Kasumi-1 (cell line): ENCODE data around the gene MYH16.
"Not testable (repeated sequence)": the region's sequence is repeated elsewhere in the genome, so short reads cannot be mapped to it uniquely, and the experiment has no call there.

ENCODE experiments used
- DNase-seq, 2 experiments: peaks; one replicate each; lab custom pipeline; 2025; lab: John Stamatoyannopoulos, UW

MYH16 gene

DNA sequence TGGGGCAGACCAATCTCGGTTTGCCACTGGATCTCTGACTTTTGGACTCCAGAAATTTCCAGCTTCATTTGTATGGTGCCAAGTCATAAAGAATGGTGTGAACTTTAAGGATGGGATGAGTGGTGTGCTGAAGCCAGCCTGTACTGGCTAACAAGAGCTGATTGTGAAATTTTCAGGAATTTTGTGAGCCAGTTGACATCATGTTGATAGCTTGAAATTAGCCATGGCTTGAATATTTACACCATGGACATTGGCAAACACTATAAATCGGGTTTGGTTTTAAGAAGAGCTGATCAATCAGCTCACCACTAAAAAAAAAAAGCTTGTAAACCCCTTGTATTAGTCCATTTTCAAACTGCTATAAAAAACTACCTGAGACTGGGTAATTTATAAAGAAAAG, 14.1 kb upstream of the MYH16 start:
- DNase-seq, result no peak

DNA sequence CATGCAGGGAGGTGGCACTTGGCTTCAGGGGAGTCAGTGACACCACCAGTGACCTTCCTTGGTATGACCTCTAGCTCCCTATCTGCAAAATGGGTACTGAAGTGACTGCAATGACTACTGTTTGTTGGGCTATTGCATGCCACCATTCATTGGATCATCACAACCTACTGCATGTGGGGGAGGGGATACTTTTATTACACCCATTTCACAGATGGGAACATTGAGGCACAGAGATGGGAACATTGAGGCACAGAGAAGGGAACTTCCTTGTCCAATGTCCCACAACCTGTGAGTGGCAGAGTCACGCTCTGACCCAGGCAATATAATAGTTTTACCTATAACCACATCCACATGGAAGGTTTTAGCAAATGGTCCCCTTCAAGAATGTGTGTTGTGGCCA, 12.2 kb upstream of the MYH16 start:
- no peak for DNase-seq

DNA sequence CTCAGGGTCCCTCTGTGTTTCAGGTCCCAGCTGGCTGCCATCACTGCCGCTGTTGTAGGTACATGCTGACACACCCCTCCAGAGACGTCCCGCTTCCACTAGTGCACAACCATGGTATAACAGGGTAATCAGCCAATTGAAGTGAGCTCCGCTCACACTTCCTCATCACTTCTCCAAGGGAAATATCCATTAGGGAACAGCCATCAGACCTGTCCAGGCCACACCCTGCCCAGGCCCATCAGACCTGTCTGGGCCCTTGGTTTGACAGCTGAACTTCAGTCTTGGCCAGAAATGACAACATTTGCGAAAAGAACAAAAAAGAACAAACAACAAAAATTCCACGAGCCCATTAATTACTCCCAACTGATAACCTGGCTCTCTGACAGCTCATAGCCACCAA, 11.0 kb upstream of the MYH16 start:
- no peak for DNase-seq

DNA sequence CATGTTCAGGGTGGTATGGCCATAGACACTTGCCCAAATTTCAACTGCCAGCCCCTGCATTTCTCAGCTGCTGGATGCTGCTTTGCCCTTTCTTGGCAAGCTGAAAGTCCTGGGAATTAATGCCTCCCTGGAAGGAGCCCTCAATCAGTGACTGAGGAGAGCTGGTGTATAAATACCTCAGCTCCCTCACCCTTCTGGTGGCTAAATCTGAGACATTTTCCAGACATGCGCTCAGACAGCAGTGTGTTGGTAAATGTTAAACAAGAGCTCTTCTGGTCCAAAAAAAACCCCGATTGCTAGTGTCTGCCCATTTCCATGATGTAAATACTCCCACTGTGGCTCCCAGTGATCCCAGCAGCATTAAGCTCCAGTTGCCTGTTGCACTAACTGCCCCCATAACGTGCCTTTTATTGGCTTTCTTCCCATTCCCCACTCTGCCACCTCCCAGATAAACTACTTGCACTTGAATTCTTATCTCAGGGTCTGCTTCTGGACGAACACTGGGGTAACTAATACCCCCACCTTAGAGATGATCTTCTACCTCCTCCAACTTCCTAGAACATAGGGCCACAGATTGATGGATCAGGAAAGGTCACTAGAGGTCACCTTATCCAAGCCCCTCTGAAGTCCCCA, 6.7 kb upstream of the MYH16 start:
- no peak for DNase-seq

DNA sequence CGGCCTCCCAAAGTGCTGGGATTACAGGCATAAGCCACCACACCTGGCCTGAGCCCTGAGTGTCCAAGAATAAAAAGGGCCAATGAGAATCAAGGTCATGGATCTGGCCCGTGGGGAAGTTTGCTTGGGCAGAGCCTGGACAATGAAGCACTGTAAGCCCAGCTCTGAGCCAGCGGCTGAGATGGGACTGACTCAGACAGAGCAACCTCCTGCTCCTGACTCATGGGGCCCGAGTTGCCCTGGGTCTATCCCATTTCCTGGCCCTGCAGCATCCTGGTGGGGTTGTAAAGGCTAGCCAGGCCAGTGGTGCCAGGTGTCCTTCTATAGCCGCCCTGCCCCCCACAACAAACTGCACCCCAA, 5.2 kb upstream of the MYH16 start:
- DNase-seq, result no peak

DNA sequence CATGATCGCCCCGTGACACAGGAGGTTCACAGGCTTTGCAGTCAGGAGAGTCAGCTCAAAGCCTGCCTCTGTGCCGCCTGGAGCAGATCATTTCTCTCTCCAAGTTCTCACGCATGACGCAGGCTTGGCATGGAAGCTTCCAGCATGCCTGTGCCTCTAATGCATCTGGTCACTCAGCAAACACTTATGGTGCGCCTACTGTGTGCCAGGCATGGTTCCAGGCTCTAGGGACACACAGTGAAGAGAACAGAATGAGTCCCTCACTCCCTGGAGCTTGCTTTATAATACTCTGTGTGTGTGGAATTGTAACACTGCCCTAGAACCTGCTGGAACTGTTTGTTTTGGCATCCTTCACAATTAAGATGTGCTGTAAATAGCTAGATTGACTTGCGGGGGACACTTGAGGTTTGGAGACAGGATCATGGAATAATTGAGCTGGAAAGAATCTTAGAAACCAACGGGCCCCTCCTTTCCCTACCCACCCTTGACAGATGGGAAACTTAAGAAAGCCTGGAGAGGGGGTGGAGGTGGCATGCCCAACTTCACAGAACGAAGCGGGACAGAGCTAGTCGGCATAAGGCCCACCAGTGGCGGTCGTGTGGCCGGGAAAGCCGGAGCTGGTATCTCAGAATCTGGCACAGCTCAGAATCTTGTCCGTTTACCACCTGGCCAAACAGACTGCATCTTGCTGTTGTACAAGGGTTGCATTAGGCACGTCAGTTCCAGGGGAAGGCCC, 4.6 kb upstream of the MYH16 start:
- no peak for DNase-seq

DNA sequence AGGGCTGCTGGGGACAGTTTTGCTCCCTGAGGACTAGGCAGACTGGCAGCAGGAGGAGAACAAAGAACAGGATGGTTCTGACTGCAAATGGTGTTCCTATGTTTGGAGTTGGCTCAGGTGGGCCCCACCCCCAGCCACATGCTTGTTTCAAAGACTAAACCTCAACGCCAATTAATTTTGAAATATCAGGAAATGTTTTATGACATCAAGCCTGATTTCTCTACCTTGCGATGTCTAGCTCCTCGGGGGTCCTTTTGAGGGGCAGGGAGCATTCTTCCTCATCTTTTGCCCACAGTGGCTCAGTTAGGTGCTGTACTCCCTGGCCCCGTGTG, 4.1 kb upstream of the MYH16 start:
- DNase-seq, result no peak

DNA sequence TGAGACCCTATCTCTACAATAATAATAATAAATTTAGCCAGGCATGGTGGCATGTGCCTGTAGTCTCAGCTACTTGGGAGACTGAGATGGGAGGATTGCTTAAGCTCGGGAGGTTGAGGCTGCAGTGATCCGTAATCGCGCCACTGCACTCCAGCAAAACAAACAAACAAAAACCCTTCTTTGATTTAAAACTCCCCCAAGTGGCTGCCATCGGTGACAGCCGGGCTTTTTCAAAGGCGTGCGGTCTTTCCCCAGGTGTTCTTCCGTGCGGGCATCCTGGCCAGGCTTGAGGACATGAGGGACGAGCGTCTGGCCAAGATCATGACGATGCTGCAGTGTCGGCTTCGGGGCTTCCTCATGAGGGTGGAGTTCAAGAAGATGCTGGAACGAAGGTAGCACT, 1.9 kb upstream of the MYH16 start:
- no peak for DNase-seq

DNA sequence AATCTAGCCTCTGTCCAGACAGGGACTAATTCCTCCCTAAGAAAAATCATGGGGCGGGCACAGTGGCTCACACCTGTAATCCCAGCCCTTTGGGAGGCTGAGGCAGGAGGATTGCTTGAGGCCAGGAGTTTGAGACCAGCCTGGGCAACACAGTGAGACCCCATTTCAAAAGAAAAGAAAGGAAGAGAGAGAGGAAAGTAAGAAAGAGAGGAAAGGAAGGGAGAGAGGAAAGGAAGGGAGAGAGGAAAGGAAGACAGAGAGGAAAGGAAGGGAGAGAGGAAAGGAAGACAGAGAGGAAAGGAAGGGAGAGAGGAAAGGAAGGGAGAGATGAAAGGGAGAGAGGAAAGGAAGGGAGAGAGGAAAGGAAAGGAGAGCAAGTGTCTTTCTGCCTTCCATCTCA, 922 bp downstream of the MYH16 start:
- DNase-seq, result not testable (repeated sequence)

DNA sequence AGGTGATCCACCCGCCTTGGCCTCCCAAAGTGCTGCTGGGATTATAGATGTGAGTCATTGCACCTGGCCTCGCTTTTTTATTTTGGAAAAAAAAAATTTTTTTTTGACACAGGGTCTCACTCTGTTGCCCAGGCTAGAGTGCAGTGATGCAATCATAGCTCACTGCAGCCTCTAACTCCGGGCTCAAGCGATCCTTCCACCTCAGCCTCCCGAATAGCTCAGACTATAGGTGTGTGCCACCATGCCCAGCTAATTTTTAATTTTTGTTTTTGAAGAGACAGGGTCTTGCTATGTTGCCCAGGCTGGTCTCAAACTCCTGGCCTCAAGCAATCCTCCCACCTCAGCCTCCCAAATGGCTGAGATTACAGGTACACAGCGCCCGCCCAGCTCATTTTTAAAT, 2.3 kb downstream of the MYH16 start:
- not testable (repeated sequence) for DNase-seq

DNA sequence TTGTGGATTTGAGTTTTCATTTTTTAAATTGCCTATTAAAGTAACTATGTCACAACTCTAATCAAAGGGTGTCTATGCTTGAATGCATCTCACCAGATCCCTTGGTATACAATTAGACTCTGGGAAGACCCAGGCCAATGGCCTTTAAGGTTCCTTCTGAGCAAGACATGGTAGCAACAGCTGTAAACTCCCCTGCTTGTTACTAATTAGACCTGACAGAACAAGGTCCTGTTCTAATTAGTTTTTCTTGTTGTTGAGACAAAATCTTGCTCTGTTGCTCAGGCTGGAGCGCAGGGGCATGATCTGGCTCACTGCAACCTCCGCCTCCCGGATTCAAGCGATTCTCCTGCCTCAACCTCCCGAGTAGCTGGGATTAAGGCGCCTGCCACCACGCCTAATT, 2.9 kb downstream of the MYH16 start:
- DNase-seq, result no peak

DNA sequence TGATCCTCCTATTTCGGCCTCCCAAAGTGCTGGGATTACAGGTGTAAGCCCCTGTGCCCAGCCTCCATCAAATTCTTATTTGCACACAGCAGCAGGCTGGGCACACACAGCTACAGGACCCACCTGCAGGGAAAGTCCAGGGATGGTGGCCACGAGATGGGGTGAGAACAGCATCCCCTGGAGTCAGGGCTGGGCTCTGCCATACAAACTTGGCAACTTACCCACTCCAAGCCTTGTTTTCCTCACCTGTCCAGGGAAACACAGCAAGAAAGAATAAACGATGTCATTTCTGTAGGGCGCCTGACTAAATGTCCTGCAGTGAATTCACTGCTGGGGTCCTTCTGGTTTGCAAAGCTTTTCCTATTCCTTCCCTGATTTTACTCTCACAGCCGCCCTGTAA, 5.5 kb downstream of the MYH16 start:
- DNase-seq, result no peak

DNA sequence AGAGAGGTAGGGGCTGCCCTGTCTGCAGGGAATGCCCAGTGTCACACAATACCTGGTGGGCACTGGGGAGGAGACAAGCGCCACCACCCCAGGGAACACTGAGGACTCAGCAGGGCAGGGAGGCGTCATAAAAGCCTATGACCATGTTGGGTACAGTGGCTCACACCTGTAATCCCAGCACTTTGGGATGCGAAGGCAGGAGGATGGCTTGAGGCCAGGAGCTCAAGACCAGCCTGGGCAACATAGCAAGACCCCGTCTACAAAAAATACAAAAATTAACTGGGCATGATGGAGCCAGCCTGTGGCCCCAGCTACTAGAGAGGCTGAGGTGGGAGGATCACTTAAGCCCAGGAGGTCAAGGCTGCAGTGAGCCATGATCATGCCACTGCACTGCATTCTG, 11.5 kb downstream of the MYH16 start:
- DNase-seq, result not testable (repeated sequence)

DNA sequence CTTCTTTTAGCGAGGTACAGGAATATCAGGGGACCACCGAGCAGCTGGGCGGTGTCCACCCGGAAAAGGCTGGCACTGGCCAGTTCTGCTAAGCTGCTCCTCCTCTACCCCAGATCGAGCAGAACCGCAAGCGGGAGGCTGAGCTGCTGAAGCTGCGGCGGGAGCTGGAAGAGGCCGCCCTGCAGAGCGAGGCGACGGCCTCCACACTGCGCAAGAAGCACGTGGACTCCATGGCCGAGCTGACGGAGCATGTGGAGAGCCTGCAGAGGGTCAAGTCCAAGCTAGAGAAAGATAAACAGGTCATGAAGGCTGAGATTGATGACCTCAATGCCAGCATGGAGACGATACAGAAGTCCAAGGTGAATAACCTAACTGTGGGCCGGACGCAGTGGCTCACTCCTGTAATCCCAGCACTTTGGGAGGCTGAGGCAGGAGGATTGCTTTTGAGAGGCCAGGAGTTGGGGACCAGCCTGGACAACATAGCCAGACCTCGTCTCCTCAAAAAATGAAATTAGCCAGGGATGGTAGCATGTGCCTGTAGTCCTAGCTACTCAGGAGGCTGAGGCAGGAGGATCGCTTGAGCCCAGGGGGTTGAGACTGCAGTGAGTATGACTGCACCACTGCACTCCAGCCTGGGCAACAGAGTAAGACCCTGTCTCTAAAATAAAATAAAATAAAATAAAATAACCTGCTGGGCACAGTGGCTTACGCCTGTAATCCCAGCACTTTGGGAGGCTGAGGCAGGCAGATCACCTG, 15.3 kb downstream of the MYH16 start:
- DNase-seq, result no peak

DNA sequence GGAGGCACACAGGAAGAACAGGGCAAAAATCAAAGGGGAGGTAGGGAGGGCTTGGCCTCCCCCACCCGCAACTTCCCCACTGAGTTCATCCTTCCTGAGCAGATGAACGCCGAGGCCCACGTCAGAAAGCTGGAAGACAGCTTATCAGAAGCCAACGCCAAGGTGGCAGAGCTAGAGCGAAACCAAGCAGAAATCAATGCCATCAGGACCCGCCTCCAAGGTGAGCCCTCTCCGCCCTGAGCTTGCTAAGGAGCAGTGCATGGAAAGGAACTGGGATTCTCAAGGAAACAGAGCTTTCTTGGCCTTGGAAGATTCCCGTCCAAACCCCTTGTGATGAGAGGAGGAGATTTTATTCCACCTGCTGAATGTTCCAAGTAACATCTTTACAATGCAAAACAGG, 16.5 kb downstream of the MYH16 start:
- no peak for DNase-seq

DNA sequence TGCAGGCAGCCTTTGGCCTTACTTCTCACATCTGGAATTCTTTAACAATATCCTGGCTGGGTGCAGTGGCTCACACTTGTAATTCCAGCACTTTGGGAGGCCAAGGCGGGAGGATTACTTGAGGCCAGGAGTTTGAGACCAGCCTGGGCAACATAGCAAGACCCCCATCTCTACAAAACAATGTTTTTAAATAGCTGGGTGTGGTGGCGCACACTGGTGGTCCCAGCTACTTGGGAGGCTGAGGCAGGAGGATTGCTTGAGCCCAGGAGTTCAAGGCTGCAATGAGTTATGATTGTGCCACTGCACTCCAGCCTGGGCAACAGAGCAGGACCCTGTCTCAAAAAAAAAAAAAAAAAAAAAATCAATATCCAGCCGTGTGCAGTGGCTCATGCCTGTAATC, 17.5 kb downstream of the MYH16 start:
- DNase-seq, result not testable (repeated sequence)

DNA sequence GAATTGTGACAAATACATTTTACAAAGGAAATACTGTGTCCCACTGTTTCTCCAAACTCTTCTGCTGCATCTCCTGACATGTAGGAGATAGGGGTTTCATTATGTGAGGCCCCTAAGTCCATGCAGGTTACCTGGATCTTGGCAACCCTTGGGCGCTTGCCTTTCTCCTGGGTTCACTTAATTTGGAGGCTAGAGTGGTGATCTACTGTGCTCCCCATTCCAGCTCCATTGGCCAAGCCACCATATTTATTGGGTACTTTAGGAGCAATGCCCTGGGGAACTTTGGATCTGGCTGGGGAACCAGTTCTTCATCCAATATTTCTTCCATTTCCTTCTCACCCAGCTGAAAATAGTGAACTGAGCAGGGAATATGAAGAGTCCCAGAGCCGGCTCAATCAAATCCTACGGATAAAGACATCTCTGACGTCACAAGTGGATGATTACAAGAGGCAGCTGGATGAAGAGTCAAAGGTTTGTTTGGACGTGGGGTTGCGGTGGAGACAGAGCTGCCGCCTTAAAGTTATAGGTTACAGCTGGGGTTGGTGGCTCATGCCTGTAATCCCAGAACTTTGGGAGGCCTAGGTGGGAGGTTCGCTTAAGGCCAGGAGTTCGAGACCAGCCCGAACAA, 18.5 kb downstream of the MYH16 start:
- no peak for DNase-seq

DNA sequence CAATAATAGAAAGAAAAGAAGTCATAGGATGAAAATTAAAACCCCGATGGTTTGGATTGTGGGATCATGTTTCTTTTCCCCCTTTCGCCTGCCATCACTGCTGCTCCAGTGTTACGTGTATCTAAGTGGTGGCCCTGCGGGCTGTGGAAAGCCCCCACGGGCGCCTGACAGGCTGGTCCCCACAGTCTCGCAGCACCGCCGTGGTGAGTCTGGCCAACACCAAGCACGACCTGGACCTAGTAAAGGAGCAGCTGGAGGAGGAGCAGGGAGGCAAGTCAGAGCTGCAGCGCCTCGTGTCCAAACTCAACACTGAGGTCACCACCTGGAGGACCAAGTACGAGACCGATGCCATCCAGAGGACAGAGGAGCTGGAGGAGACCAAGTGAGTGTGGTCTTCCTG, 19.5 kb downstream of the MYH16 start:
- no peak for DNase-seq

DNA sequence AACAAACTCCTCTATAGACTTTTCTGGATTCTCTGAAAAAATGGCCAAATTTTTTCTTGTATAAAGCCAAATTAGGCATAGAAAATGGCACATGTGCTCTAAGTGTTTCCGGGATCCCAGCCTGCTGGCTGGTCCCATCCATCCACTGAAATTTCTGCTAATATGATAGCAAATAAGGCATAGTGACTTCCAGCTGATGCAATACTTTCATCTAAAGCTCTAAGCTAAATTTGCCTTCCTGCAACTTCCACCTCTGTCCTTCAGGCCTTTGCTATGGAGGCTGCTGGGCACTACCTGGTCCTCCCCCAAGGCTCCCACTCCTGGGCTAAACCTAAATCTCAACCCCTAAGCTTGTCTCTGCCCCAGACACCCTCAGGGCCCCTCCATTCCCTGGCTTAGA, 20.5 kb downstream of the MYH16 start:
- no peak for DNase-seq

DNA sequence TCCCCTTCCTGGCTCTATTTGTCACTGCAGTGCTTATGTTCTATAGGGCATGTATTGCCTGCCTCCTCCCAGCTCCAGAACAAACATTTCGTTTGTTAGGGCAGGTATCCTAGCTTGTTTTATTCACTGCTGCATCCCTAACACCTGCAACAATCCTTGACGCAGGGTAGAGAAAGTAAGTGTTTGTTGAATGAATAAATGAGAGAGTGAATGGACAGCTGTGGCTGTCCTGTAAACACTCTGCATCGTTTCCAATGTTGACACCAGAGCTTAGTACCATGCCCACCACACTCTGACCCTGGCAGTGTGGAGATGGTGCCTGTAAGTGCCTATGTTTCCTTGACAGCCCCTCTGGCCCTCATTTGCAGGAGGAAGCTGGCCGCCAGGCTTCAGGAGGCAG, 21.0 kb downstream of the MYH16 start:
- no peak for DNase-seq

DNA sequence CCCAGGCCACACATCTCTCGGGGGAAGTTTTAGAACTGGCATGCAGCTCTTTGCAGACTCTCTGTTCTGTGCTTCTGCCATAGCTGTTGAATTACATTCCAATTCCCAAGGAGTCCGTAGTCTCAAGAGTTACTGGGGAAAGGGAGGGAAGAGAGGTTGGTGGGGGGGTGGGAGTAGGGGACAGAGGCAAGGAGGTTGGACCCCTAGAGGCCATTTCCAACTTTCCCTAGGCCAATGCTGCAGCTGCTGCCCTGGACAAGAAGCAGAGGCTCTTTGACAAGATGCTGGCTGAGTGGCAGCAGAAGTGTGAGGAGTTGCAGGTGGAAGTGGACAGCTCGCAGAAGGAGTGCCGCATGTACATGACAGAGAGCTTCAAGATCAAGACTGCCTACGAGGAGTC, 23.8 kb downstream of the MYH16 start:
- DNase-seq, result no peak

DNA sequence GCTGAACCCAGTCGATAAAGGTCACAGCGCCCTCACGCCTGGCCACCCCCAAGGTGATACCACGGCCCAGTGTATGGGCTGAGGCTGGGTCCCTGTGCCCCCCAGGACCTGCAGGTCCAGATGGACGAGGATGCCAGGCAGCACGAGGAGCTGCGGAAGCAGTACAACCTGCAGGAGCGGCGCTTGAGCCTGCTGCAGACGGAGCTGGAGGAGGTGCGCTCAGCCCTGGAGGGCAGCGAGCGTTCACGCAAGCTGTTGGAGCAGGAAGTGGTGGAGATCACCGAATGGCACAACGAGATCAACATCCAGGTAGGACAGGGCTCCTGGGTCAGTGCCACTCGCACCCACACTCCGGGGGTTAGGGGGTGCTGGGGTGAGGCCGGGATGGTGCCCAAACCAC, 28.9 kb downstream of the MYH16 start:
- DNase-seq, result no peak
